Measurements from ENCODE around the gene UST.
"Not testable (repeated sequence)": the region's sequence is repeated elsewhere in the genome, so short reads cannot be mapped to it uniquely, and the experiment has no call there.

The UST gene

GRCh38 chr6:148842296-148843019, 95.6 kb downstream of the UST start:
- no peak for DNase-seq

DNA sequence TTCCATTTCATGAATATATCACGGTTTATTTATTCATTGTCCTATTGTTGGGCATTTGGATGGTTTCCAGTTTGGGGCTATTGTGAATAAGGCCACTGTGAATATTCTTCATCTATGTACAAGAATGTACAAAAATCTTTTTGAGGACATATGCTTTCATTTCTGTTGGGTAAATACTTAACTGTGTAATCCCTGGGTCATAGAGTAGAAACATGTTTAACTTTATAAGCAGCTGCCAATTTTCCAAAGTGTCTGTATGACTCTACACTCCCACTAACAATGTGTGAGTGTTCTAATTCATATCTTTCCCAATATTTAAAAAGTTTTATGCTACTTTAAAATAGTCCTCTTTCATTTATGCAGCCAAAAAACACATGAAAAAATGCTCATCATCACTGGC, 98.6 kb downstream of the UST start:
- no peak for DNase-seq

DNA sequence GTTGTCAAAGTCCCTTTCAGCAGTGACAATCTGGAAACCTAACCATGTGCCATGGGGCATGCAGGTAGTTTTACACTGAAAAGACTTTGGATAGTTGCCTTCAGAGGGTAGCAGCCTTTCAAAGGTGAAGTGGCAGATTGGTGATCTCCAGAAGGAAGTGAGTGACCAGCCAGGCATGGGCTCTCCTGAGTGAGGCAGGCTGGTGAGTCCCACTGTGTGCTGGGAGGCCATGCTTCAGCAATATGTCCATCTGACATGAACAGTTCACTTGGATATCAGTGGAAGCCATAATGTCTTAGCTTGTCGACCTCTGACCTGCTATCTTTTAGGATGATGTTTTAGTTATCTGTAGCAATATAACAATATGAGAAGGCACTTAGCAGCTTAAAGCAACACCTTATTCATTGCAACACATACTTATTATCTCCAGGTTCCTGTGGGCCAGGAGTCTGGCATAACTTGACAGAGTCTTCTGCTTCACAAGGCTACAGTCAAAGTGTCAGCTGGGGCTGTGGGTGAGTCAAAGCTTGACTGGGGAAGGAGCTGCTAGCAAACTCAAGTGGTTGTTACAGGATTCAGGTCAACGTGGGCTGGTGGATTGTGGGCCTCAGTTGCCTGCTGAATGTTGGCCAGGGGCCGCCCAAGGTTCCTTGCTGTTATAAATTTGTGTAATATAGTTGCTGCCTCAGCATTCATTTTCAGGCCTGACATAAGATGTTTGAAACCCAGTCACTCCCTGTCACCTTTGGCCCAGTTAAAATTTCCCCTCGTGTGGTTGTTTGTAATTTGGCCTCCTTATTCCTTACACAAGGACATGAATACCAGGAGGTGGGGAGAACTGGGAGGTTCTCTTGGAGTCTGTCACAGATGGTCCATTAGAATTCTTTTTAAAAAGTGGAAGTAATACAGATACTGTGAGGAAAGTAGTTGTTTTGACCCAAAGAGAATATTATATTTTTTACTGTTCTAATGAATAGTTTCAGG, 100.2 kb downstream of the UST start:
- no peak for DNase-seq

DNA sequence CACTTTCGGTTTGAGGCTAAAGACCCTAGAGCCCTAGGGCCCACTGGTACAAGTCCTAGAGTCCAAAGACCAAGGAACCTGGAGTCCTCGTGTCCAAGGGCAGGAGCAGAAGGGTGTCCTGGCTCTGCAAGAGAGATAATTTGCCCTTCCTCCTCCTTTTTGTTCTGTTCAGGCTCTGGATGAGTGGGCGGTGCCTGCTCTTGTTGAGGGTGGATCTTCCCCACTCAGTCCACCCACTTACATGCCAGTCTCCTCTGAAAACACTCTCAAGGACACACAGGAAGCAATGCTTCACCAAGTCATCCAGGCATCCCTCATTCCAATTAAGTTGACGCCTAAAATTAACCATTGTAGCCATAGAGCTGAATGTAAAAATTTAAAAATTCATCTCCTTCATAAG, 102.1 kb downstream of the UST start:
- no peak for DNase-seq

DNA sequence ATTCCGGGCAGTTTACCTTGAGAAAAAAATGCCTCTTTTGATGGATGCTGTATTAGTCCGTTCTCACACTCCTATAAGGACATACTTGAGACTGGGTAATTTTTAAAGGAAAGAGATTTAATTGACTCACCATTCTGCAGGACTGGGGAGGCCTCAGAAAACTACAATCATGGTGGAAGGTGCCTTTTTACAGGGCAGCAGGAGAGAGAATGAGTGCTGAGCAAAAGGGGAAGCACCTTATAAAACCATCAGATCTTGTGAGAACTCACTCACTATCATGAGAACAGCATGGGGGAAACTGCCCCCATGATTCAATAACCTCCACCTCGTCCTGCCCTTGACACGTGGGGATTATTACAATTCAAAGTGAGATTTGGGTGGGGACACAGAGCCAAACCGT, 102.6 kb downstream of the UST start:
- DNase-seq = not testable (repeated sequence)

DNA sequence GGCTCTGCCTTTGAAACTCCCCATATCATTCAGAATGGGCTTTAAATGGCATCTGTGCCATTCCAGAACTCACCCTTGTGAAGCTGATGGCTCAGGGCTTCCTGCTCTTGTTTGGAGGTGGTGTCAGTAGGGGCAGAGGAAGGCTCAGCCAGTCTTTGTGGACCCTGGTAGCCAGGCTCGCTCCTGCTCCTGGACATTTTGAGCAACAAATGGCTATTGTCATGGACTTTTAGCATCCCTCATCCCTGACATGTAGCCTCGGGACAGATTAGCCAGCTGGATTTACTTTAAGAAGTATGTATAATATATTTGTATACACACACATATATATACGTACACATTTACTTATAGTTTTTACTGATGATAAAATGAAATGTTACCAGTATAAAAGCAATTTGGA, 104.1 kb downstream of the UST start:
- DNase-seq = no peak

- DNase-seq = no peak
Observed at GRCh38 chr6:148851683-148852556, 105.1 kb downstream of the UST start.

DNA sequence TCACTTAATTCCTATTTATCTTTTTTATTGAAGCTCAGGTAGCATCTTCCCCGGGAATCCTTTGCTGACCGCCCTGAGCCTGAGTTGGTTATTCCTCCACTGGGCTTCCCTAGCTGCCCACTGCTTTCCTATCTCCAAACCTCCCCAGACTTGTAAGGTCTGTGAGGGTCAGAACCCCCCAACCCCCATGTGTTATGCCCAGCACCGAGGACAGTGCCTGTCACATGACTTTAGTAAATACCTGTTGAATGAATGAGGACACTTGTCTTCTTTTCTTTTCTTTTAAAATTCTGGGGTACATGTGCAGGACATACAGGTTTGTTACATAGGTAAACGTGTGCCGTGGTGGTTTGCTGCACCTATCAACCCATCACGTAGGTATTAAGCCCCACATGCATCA, 105.9 kb downstream of the UST start:
- no peak for DNase-seq

DNA sequence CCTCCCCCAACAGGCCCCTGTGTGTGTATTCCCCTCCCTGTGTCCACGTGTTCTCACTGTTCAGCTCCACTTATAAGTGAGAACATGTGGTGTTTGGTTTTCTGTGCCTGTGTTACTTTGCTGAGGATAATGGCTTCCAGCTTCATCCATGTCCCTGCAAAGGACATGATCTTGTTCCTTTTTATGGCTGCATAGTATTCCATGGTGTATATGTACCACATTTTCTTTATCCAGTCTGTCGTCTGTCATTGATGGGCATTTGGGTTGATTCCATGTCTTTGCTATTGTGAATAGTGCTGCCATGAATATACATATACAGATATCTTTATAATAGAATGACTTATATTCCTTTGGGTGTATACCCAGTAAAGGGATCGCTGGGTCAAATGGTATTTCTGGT, 106.3 kb downstream of the UST start:
- not testable (repeated sequence) for DNase-seq

DNA sequence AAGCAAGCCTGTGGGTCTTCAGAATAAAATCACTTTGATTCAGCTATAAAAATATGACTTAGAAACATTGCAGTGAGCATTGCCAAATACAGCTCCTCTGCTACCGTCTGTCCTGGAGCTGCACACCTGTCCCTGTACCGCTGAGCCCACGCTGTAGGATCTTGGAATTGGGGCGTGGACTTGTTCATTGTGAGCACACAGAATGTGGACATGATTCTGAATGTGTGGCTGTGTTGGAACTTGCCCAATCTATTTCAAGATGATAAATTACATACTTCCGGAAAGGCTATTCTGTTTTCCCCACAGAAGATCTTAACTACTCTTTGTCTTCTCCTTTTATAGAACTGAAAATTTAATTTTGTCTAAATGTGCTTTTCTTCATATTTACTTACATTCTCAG, 107.3 kb downstream of the UST start:
- DNase-seq = no peak

- DNase-seq = no peak
Observed at GRCh38 chr6:148854992-148855391, 108.2 kb downstream of the UST start.

DNA sequence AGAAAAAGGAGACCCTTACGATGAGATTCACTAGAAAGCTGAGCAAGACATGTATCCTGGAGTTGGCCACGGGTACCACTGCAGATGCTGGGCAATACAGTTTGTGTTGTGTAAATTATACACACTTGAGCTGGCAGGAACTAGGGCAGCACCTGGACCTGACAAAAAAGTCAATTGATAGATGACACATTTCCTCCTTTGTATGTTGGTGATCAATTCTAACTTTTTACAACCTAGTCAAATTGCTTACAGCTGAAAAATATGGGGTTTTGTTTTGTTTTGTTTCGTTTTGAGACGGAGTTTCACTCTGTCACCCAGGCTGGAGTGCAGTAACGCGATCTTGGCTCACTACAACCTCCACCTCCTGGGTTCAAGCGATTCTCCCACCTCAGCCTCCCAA, 108.9 kb downstream of the UST start:
- no peak for DNase-seq

- DNase-seq = no peak
Observed at GRCh38 chr6:148857798-148858390, 111.1 kb downstream of the UST start.

DNA sequence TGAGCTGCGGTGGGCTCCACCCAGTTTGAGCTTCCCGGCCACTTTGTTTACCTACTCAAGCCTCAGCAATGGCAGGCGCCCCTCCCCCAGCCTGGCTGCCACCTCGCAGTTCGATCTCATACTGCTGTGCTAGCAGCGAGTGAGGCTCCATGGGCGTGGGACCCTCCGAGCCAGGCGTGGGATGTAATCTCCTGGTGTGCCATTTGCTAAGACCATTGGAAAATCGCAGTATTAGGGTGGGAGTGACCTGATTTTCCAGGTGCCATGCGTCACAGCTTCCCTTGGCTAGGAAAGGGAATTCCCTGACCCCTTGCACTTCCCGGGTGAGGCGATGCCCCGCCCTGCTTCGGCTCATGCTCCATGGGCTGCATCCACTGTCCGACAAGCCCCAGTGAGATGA, 117.3 kb downstream of the UST start:
- DNase-seq = not testable (repeated sequence)

- DNase-seq = no peak
Observed at GRCh38 chr6:148864941-148865340, 118.1 kb downstream of the UST start.

DNA sequence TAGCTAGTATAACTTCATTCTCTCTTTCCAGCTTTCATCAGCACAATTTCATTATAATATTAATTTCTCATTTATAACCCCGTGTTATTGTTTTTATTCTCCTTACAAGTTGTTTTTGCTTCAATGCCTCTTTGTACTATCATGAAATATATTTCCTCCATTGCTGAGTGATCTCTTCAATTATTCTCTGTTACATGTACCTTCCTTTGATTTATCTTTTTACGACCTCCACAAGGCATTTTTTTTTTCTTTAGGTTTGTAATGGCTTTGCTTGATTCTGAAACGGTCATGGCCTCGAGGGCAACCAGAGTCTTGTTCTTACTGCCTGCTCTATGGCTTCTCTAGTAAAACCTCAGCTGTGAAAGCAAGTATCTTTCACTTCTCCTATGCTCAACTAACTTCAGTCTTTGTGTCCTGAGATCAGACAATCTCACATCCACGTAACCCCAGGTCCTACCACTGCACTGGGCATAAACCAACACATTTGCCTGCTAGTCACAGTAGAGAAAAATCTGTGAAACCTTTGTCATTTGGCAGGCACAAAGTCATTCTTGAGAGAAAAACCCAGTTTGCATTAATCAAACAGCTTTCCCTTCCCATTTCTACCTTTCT, 119.9 kb downstream of the UST start:
- DNase-seq = no peak

GRCh38 chr6:148867862-148868261, 121.0 kb downstream of the UST start:
- no peak for DNase-seq

DNA sequence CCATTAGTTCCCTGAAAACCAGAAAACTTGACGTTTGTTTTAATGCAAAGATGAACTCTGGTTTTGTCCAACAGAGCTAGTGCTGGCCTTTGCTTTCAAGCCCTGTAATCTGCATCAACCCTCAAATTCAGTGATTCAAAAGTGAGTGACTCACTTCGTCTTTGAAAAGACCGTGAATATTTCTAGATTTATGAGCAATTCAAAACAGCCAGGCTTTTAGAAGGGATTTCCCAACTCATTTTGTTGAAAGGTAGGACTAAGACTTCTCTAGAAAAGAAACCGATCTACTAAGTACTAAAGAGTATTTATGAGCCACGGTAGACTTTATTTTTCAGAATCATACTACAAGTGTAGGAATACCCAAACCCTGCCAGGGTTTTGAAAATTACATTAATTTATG, 121.5 kb downstream of the UST start:
- DNase-seq = no peak

- DNase-seq = no peak
Observed at GRCh38 chr6:148868901-148869300, 122.1 kb downstream of the UST start.

- DNase-seq = no peak
Observed at GRCh38 chr6:148869585-148869984, 122.8 kb downstream of the UST start.

GRCh38 chr6:148873154-148873553, 126.3 kb downstream of the UST start:
- no peak for DNase-seq

GRCh38 chr6:148873868-148874267, 127.0 kb downstream of the UST start:
- no peak for DNase-seq

Measured in activated gamma-delta T cell treated with Interleukin-2 at 50 U/mL for 16 hours (primary cell).